CD4-positive, alpha-beta T cell (primary cell): ENCODE data around the gene ADO. TPM values are rescaled to one million over a fixed set of nuclear protein-coding genes. Genes with fewer than 3 reads are reported as not detected.

Experiments used
- ATAC-seq: fragments of 200-7000 bp; cut with Tn5 transposase; one replicate; pipeline ENCODE4 v1.10.0; 2022; ENCODE audit warnings: mild to moderate bottlenecking; ENCODE audit not compliant: poor library complexity
- CTCF ChIA-PET: fragments of 350-600 bp; sonication (Branson Sonifier 250); formaldehyde crosslinking; loops from one replicate; lab custom pipeline; 2021; ENCODE audit warnings: antibody characterized with exemption, inconsistent platforms; lab: Charles Lee
- POLR2A ChIA-PET: fragments of 350-600 bp; sonication (Branson Sonifier 250); formaldehyde crosslinking; loops from one replicate; lab custom pipeline; 2021; ENCODE audit warnings: antibody characterized with exemption, inconsistent platforms; lab: Charles Lee
- DNase-seq, 14 experiments: peaks; one replicate each; pipeline ENCODE4 v3.0.0-alpha.2; 2013 to 2020; ENCODE audit warnings: mixed read lengths in 2 of 14
- H3K27ac ChIP-seq, 2 donors: one replicate each; pipeline versions ENCODE4 v1.5.1 to v1.7.0; 2013; ENCODE audit warnings: low read length in 2 of 2, low read depth in 1 of 2, mild to moderate bottlenecking in 1 of 2
- H3K27me3 ChIP-seq, 2 experiments: 1 replicate in 1 of 2; 2 replicates in 1 of 2; pipeline versions ENCODE4 v1.6.1 to v1.7.0; 2013; ENCODE audit warnings: low read length in 2 of 2, control low read depth in 1 of 2, mild to moderate bottlenecking in 1 of 2, moderate library complexity in 1 of 2; ENCODE audit not compliant: insufficient read depth in 2 of 2, control insufficient read depth in 1 of 2
- H3K36me3 ChIP-seq: one replicate; pipeline ENCODE4 v1.6.1; 2013; ENCODE audit warnings: low read length, control low read depth; ENCODE audit not compliant: insufficient read depth
- H3K4me1 ChIP-seq: one replicate; pipeline ENCODE4 v1.6.1; 2013; ENCODE audit warnings: low read length, control low read depth; ENCODE audit not compliant: insufficient read depth
- H3K4me3 ChIP-seq: one replicate; pipeline ENCODE4 v1.5.1; 2013; ENCODE audit warnings: mild to moderate bottlenecking, low read length, moderate library complexity
- H3K9me3 ChIP-seq, 2 experiments: 1 replicate in 1 of 2; 2 replicates in 1 of 2; pipeline versions ENCODE4 v1.6.1 to v1.7.0; 2013; ENCODE audit warnings: low read length in 2 of 2, mild to moderate bottlenecking in 2 of 2, control low read depth in 1 of 2, moderate library complexity in 1 of 2; ENCODE audit not compliant: control insufficient read depth in 1 of 2, insufficient read depth in 1 of 2
- H3K27ac Mint-ChIP-seq: one replicate; pipeline ENCODE4 v1.8.0; 2020; ENCODE audit warnings: mixed read lengths
- H3K27me3 Mint-ChIP-seq: one replicate; pipeline ENCODE4 v1.8.0; 2021; ENCODE audit warnings: mixed read lengths
- H3K36me3 Mint-ChIP-seq: one replicate; pipeline ENCODE4 v1.8.0; 2021; ENCODE audit warnings: low read depth, mixed read lengths
- H3K4me1 Mint-ChIP-seq: one replicate; pipeline ENCODE4 v1.8.0; 2021; ENCODE audit warnings: low read depth, mixed read lengths
- H3K4me3 Mint-ChIP-seq: one replicate; pipeline ENCODE4 v1.8.0; 2020; ENCODE audit warnings: mild to moderate bottlenecking, mixed read lengths
- H3K9me3 Mint-ChIP-seq: one replicate; pipeline ENCODE4 v1.8.0; 2020; ENCODE audit warnings: mixed read lengths
- CTCF ChIP-seq: fragments of 200-600 bp; IDR thresholded peaks from one replicate; pipeline ENCODE4 v1.8.0; 2022; ENCODE audit warnings: antibody characterized with exemption, mild to moderate bottlenecking
- intact Hi-C, 2 experiments: fragments of 100-400 bp; cut with DNase I in 1 of 2; cut with micrococcal nuclease in 1 of 2; formaldehyde crosslinking; loops; one replicate each; pipeline versions ENCODE4 v1.15.1 to v1.9.0; 2023 to 2025; cut with DNase I, micrococcal nuclease
- total RNA-seq, 174 experiments: library from RNA in 2 of 174; stranded (reverse) in 2 of 174; gene quantifications; one replicate each; pipeline ENCODE4 v1.2.3 and lab custom pipeline; 2021 to 2026

ADO gene
- total RNA-seq, 2 experiments from 2014 or later: 14.3 to 15.9 TPM

DNA sequence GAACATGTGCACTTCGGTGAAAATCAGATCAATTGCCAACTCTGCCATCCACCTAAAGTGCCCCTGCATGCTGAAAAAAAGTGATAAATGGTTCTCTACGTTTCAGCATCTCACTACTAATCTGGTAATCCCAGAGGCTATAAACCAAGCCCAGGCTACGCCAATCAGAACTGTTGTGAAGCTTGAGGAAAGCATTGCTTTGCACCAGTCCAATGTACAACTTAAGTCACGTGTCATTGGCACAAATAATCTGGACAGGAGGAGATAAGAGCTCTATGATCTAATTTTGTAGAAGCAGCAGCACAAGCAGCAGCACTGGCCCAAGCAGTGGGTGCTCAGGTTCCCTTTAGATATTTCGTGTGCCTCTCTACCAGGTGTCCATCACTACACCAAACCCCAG, 16.1 kb downstream of the ADO start:
- intact Hi-C loops: loop anchor here in 1 of 2 experiments (10.0 kb wide), 1 partner anchor 264 kb away; no protein-coding TSS in a partner anchor
- H3K36me3 Mint-ChIP-seq: peaks cover 11% of the 10 kb centered on the region
- no peak for DNase-seq
- H3K27me3 ChIP-seq: peaks cover 25 to 31% of the 10 kb centered on the region in 2 experiments
- no peak overlapping the region for H3K27ac Mint-ChIP-seq
- H3K9me3 ChIP-seq: no peaks in the 10 kb centered on the region
- no peaks in the 10 kb centered on the region for H3K36me3 ChIP-seq
- no peaks in the 10 kb centered on the region for H3K9me3 Mint-ChIP-seq
- ChIA-PET CTCF (no interaction called here), POLR2A (no interaction called here)
- H3K27me3 Mint-ChIP-seq: peaks cover 55% of the 10 kb centered on the region
- TF ChIP-seq CTCF: no peak
- H3K4me3 ChIP-seq: no peak overlapping the region
- no peak overlapping the region for H3K4me3 Mint-ChIP-seq
- H3K27ac ChIP-seq: no peak overlapping the region
- H3K4me1 Mint-ChIP-seq: peaks cover 23% of the 10 kb centered on the region
- peaks cover 31% of the 10 kb centered on the region for H3K4me1 ChIP-seq
- ATAC-seq: no peak

- no peak for ATAC-seq
- H3K27me3 ChIP-seq: peaks cover 1 to 4% of the 10 kb centered on the region in 2 experiments
- H3K9me3 Mint-ChIP-seq: no peaks in the 10 kb centered on the region
- no peak overlapping the region for H3K27ac Mint-ChIP-seq
- H3K4me1 Mint-ChIP-seq: no peaks in the 10 kb centered on the region
- H3K9me3 ChIP-seq: no peaks in the 10 kb centered on the region
- no peaks in the 10 kb centered on the region for H3K36me3 Mint-ChIP-seq
- H3K4me3 ChIP-seq: no peak overlapping the region
- intact Hi-C loops: loop anchor here in 1 of 2 experiments (10.0 kb wide), 1 partner anchor 259 kb away; no protein-coding TSS in a partner anchor
- H3K4me3 Mint-ChIP-seq: no peak overlapping the region
- no peaks in the 10 kb centered on the region for H3K4me1 ChIP-seq
- H3K27ac ChIP-seq: no peak overlapping the region
- DNase-seq: no peak
- ChIA-PET POLR2A (interaction anchor here (1.5 kb wide), 1 partner anchor 189 kb away, joined by 4 read pairs; no protein-coding TSS in a partner anchor), CTCF (no interaction called here)
- TF ChIP-seq CTCF: no peak
- H3K36me3 ChIP-seq: no peaks in the 10 kb centered on the region
- H3K27me3 Mint-ChIP-seq: peaks cover 25% of the 10 kb centered on the region
Observed at GRCh38 chr10:62826273-62826672, 21.8 kb downstream of the ADO start.

GRCh38 chr10:62829622-62830021, 25.1 kb downstream of the ADO start:
- peaks cover 32% of the 10 kb centered on the region for H3K27me3 Mint-ChIP-seq
- no peak overlapping the region for H3K4me3 Mint-ChIP-seq
- peaks cover 4 to 7% of the 10 kb centered on the region in 2 experiments for H3K27me3 ChIP-seq
- no peaks in the 10 kb centered on the region for H3K4me1 ChIP-seq
- TF ChIP-seq CTCF: no peak
- no peaks in the 10 kb centered on the region for H3K36me3 Mint-ChIP-seq
- no peak overlapping the region for H3K27ac Mint-ChIP-seq
- DNase-seq (no peak), ATAC-seq (no peak)
- no peaks in the 10 kb centered on the region for H3K9me3 Mint-ChIP-seq
- ChIA-PET CTCF (interaction anchor here (1.3 kb wide), 1 partner anchor 22 kb away, joined by 3 read pairs; no protein-coding TSS in a partner anchor), POLR2A (no interaction called here)
- no peak overlapping the region for H3K27ac ChIP-seq
- H3K4me3 ChIP-seq: no peak overlapping the region
- H3K36me3 ChIP-seq: no peaks in the 10 kb centered on the region
- intact Hi-C loops: loop anchor here in 1 of 2 experiments (10.0 kb wide), 1 partner anchor 255 kb away; no protein-coding TSS in a partner anchor
- no peaks in the 10 kb centered on the region for H3K9me3 ChIP-seq
- no peaks in the 10 kb centered on the region for H3K4me1 Mint-ChIP-seq
